Loucy (cell line): ENCODE data around the gene NFASC.

Experiments
- H2AFZ ChIP-seq: fragments of 200-600 bp; sonication (generic); 2 replicates; pipeline ENCODE4 v1.6.0; 2016; ENCODE audit warnings: antibody characterized with exemption, mild to moderate bottlenecking, low read length, moderate library complexity
- H3F3A ChIP-seq: fragments of 200-600 bp; 2 replicates; pipeline ENCODE4 v1.6.0; 2016; ENCODE audit warnings: antibody characterized with exemption, low read depth, mild to moderate bottlenecking
- H3K27me3 ChIP-seq: fragments of 200-600 bp; sonication (generic); 2 replicates; pipeline ENCODE4 v1.6.1; 2014; ENCODE audit warnings: low read length, mild to moderate bottlenecking; ENCODE audit not compliant: insufficient read depth, poor library complexity, severe bottlenecking
- H3K36me3 ChIP-seq: fragments of 200-600 bp; sonication (generic); 2 replicates; pipeline ENCODE4 v1.6.1; 2016; ENCODE audit warnings: low read length; ENCODE audit not compliant: insufficient read depth
- H3K4me1 ChIP-seq: fragments of 200-600 bp; sonication (generic); 2 replicates; pipeline ENCODE4 v1.5.1; 2014; ENCODE audit warnings: low read length, mild to moderate bottlenecking; ENCODE audit not compliant: insufficient read depth, poor library complexity, severe bottlenecking
- H3K4me2 ChIP-seq: fragments of 200-600 bp; sonication (generic); 2 replicates; pipeline ENCODE4 v1.6.0; 2014; ENCODE audit warnings: antibody characterized with exemption, low read length, low read depth, mild to moderate bottlenecking; ENCODE audit not compliant: poor library complexity, severe bottlenecking
- H3K4me3 ChIP-seq: fragments of 200-600 bp; sonication (generic); 2 replicates; pipeline ENCODE4 v1.5.1; 2014; ENCODE audit warnings: low read length, mild to moderate bottlenecking, mixed read lengths; ENCODE audit not compliant: poor library complexity, severe bottlenecking
- H3K79me2 ChIP-seq: fragments of 200-600 bp; sonication (generic); 2 replicates; pipeline ENCODE4 v1.6.1; 2014; ENCODE audit warnings: low read length; ENCODE audit not compliant: insufficient read depth
- H3K9ac ChIP-seq: fragments of 200-600 bp; sonication (generic); 2 replicates; pipeline ENCODE4 v1.6.0; 2014; ENCODE audit warnings: mild to moderate bottlenecking, low read depth, low read length, moderate library complexity; ENCODE audit not compliant: poor library complexity, severe bottlenecking
- H3K9me2 ChIP-seq: fragments of 200-600 bp; sonication (generic); replicated peaks from 2 replicates; pipeline ENCODE4 v1.6.1; 2016; ENCODE audit warnings: low read depth, low read length, mixed read lengths
- H3K9me3 ChIP-seq: fragments of 200-600 bp; sonication (generic); 2 replicates; pipeline ENCODE4 v1.6.1; 2014; ENCODE audit warnings: mild to moderate bottlenecking, antibody characterized with exemption, low read length, low read depth; ENCODE audit not compliant: insufficient read depth
- H4K20me1 ChIP-seq: fragments of 200-600 bp; sonication (generic); 2 replicates; pipeline ENCODE4 v1.6.0; 2014; ENCODE audit warnings: antibody characterized with exemption, low read length, mild to moderate bottlenecking; ENCODE audit not compliant: insufficient read depth, poor library complexity, severe bottlenecking
- EZH2phosphoT487 ChIP-seq: fragments of 200-600 bp; IDR thresholded peaks from 2 replicates; pipeline ENCODE4 v1.6.1; 2018; ENCODE audit warnings: antibody characterized with exemption, mild to moderate bottlenecking, moderate library complexity, borderline replicate concordance
- TF ChIP-seq, protein P1 (sequence below): fragments of 200-600 bp; sonication (generic); conservative IDR thresholded peaks from 2 replicates; pipeline ENCODE4 v1.5.1; 2014; ENCODE audit warnings: mild to moderate bottlenecking, antibody characterized with exemption, low read length

The NFASC gene

DNA sequence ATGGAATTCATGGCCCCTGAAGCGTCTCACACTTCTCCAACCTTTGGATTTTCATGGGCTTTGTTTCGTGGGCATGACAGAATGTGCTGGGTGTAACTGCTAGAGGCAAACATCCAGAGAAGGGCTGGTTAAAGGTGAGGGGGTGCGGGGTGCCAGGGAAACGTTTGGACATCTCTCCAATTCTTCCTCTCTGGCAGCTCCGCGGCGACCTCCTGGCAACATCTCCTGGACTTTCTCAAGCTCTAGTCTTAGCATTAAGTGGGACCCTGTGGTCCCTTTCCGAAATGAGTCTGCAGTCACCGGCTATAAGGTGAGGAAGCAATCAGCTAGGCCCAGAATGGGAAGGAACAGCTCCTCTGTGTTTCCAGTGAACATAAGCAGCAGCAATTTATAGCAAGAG lies 201.6 kb downstream of the NFASC start:
- H3K36me3 ChIP-seq, result no peaks in the 10 kb centered on the region
- H3K9me2 ChIP-seq, result no peaks in the 10 kb centered on the region
- no peaks in the 10 kb centered on the region for H3K27me3 ChIP-seq
- no peak overlapping the region for H3K9ac ChIP-seq
- no peak for TF ChIP-seq EZH2phosphoT487
- TF ChIP-seq, protein P1, sequence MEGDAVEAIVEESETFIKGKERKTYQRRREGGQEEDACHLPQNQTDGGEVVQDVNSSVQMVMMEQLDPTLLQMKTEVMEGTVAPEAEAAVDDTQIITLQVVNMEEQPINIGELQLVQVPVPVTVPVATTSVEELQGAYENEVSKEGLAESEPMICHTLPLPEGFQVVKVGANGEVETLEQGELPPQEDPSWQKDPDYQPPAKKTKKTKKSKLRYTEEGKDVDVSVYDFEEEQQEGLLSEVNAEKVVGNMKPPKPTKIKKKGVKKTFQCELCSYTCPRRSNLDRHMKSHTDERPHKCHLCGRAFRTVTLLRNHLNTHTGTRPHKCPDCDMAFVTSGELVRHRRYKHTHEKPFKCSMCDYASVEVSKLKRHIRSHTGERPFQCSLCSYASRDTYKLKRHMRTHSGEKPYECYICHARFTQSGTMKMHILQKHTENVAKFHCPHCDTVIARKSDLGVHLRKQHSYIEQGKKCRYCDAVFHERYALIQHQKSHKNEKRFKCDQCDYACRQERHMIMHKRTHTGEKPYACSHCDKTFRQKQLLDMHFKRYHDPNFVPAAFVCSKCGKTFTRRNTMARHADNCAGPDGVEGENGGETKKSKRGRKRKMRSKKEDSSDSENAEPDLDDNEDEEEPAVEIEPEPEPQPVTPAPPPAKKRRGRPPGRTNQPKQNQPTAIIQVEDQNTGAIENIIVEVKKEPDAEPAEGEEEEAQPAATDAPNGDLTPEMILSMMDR, result no peak
- no peaks in the 10 kb centered on the region for H3K9me3 ChIP-seq
- H4K20me1 ChIP-seq, result no peaks in the 10 kb centered on the region
- H2AFZ ChIP-seq, result no peak overlapping the region
- no peak overlapping the region for H3K4me2 ChIP-seq
- H3K79me2 ChIP-seq, result no peaks in the 10 kb centered on the region
- H3F3A ChIP-seq, result no peaks in the 10 kb centered on the region
- no peaks in the 10 kb centered on the region for H3K4me1 ChIP-seq
- no peak overlapping the region for H3K4me3 ChIP-seq
